Activated naive CD4-positive, alpha-beta T cell treated with anti-CD3 and anti-CD28 coated beads, Interleukin-2, amount 10 ng/mL, durations not matched to agents 7 days and 5 days (primary cell): ENCODE results near the gene PGD.
"Not testable (repeated sequence)": the region's sequence is repeated elsewhere in the genome, so short reads cannot be mapped to it uniquely, and the experiment has no call there.

ENCODE experiments used
- CTCF ChIA-PET: fragments of 350-600 bp; sonication (Branson Sonifier 250); formaldehyde crosslinking; loops from one replicate; lab custom pipeline; 2021; ENCODE audit warnings: antibody characterized with exemption; lab: Charles Lee
- DNase-seq: peaks from one replicate; pipeline ENCODE4 v3.0.0-alpha.2; 2020
- H3K27ac Mint-ChIP-seq: one replicate; pipeline ENCODE4 v1.8.0; 2021; ENCODE audit warnings: mild to moderate bottlenecking, moderate library complexity, mixed read lengths
- H3K27me3 Mint-ChIP-seq: one replicate; pipeline ENCODE4 v1.8.0; 2021; ENCODE audit warnings: mild to moderate bottlenecking, mixed read lengths
- H3K36me3 Mint-ChIP-seq: one replicate; pipeline ENCODE4 v1.8.0; 2021; ENCODE audit warnings: mixed read lengths
- H3K4me1 Mint-ChIP-seq: one replicate; pipeline ENCODE4 v1.8.0; 2021; ENCODE audit warnings: mixed read lengths
- H3K4me3 Mint-ChIP-seq: one replicate; pipeline ENCODE4 v1.8.0; 2021; ENCODE audit warnings: mild to moderate bottlenecking, moderate library complexity, mixed read lengths
- H3K9me3 Mint-ChIP-seq: one replicate; pipeline ENCODE4 v1.8.0; 2021; ENCODE audit warnings: mixed read lengths

The PGD gene

GRCh38 chr1:10398734-10399443, at the start of gene PGD:
Gene PGD (plus strand): TSS chr1:10399064. CDS start chr1:10399118, 54 bp downstream.
- CTCF ChIA-PET = interaction anchor here (3.2 kb wide), 1 partner anchor 31 kb away, joined by 11 read pairs; the partner anchor contains the start of gene CENPS
- Mint-ChIP-seq H3K4me1 (peaks cover 38% of the 10 kb centered on the region), H3K36me3 (peaks cover 19% of the 10 kb centered on the region), H3K4me3 (peak within 1 kb of the TSS; percentile 88), H3K9me3 (peaks cover 3% of the 10 kb centered on the region), H3K27me3 (peaks cover 5% of the 10 kb centered on the region), H3K27ac (peak within 1 kb of the TSS; percentile 83)
- peak; percentile 99 for DNase-seq

- CTCF ChIA-PET = no interaction called here
- no peaks in the 10 kb centered on the region for H3K4me1 Mint-ChIP-seq
- no peak for DNase-seq
- no peak overlapping the region for H3K27ac Mint-ChIP-seq
- H3K4me3 Mint-ChIP-seq = no peak overlapping the region
- H3K36me3 Mint-ChIP-seq = peaks cover 2% of the 10 kb centered on the region
- H3K27me3 Mint-ChIP-seq = no peaks in the 10 kb centered on the region
- H3K9me3 Mint-ChIP-seq = no peaks in the 10 kb centered on the region
Observed at GRCh38 chr1:10353282-10353681, 45.6 kb upstream of the PGD start.

- CTCF ChIA-PET = no interaction called here
- peaks cover 2% of the 10 kb centered on the region for H3K36me3 Mint-ChIP-seq
- H3K4me3 Mint-ChIP-seq = no peak overlapping the region
- no peak for DNase-seq
- no peaks in the 10 kb centered on the region for H3K9me3 Mint-ChIP-seq
- H3K4me1 Mint-ChIP-seq = no peaks in the 10 kb centered on the region
- no peaks in the 10 kb centered on the region for H3K27me3 Mint-ChIP-seq
- no peak overlapping the region for H3K27ac Mint-ChIP-seq
Observed at GRCh38 chr1:10353693-10354092, 45.2 kb upstream of the PGD start.

- Mint-ChIP-seq H3K27ac (peak overlapping the region; percentile 12), H3K9me3 (no peaks in the 10 kb centered on the region), H3K4me1 (peaks cover 16% of the 10 kb centered on the region), H3K4me3 (no peak overlapping the region), H3K36me3 (peaks cover 6% of the 10 kb centered on the region), H3K27me3 (no peaks in the 10 kb centered on the region)
- CTCF ChIA-PET = interaction anchor here (0.9 kb wide), 1 partner anchor 29 kb away, joined by 3 read pairs; no protein-coding TSS in a partner anchor
- DNase-seq = no peak
Observed at GRCh38 chr1:10360045-10360444, 38.8 kb upstream of the PGD start.

- no peak overlapping the region for H3K4me3 Mint-ChIP-seq
- H3K36me3 Mint-ChIP-seq = peaks cover 5% of the 10 kb centered on the region
- CTCF ChIA-PET = interaction anchor here (1.8 kb wide), 1 partner anchor 20 kb away, joined by 5 read pairs; no protein-coding TSS in a partner anchor
- peaks cover 16% of the 10 kb centered on the region for H3K4me1 Mint-ChIP-seq
- H3K9me3 Mint-ChIP-seq = no peaks in the 10 kb centered on the region
- no peak overlapping the region for H3K27ac Mint-ChIP-seq
- H3K27me3 Mint-ChIP-seq = no peaks in the 10 kb centered on the region
- no peak for DNase-seq
Observed at GRCh38 chr1:10361515-10361914, 37.3 kb upstream of the PGD start.

GRCh38 chr1:10368194-10368593, 30.7 kb upstream of the PGD start:
- H3K27ac Mint-ChIP-seq = no peak overlapping the region
- CTCF ChIA-PET = interaction anchor here (0.6 to 0.7 kb wide), 2 partner anchors 9 to 198 kb away, joined by 3 read pairs; no protein-coding TSS in a partner anchor
- H3K36me3 Mint-ChIP-seq = no peaks in the 10 kb centered on the region
- H3K27me3 Mint-ChIP-seq = no peaks in the 10 kb centered on the region
- no peak overlapping the region for H3K4me3 Mint-ChIP-seq
- no peaks in the 10 kb centered on the region for H3K9me3 Mint-ChIP-seq
- DNase-seq = no peak
- H3K4me1 Mint-ChIP-seq = no peaks in the 10 kb centered on the region

- H3K27ac Mint-ChIP-seq = no peak overlapping the region
- peaks cover 4% of the 10 kb centered on the region for H3K36me3 Mint-ChIP-seq
- CTCF ChIA-PET = interaction anchor here (1.4 kb wide), 1 partner anchor 121 kb away, joined by 3 read pairs; no protein-coding TSS in a partner anchor
Observed at GRCh38 chr1:10374442-10374860, 24.4 kb upstream of the PGD start.

GRCh38 chr1:10377365-10378029, 21.4 kb upstream of the PGD start:
- H3K27ac Mint-ChIP-seq, H3K36me3 Mint-ChIP-seq, H3K4me1 Mint-ChIP-seq, H3K27me3 Mint-ChIP-seq, H3K4me3 Mint-ChIP-seq, H3K9me3 Mint-ChIP-seq: not testable (repeated sequence)
- CTCF ChIA-PET = interaction anchor here (0.7 to 2.3 kb wide), 7 partner anchors 9 to 117 kb away, joined by 3 to 14 read pairs (median 4); partner anchors contain the start of gene CENPS
- peak; percentile 62 for DNase-seq

More at GRCh38 chr1:10374442-10374860, 24.4 kb upstream of the PGD start:
- no peaks in the 10 kb centered on the region for H3K9me3 Mint-ChIP-seq
- H3K27me3 Mint-ChIP-seq = no peaks in the 10 kb centered on the region
- H3K4me1 Mint-ChIP-seq = no peaks in the 10 kb centered on the region
- H3K4me3 Mint-ChIP-seq = no peak overlapping the region
- DNase-seq = no peak

- Mint-ChIP-seq H3K9me3 (no peaks in the 10 kb centered on the region), H3K4me3 (no peak overlapping the region), H3K36me3 (peaks cover 4% of the 10 kb centered on the region), H3K27me3 (no peaks in the 10 kb centered on the region), H3K27ac (no peak overlapping the region), H3K4me1 (no peaks in the 10 kb centered on the region)
- no peak for DNase-seq
- CTCF ChIA-PET = interaction anchor here (0.7 to 2.3 kb wide), 5 partner anchors 13 to 116 kb away, joined by 3 to 14 read pairs (median 5); partner anchors contain the start of gene CENPS
Observed at GRCh38 chr1:10378081-10378841, 20.6 kb upstream of the PGD start.

- Mint-ChIP-seq H3K36me3 (peaks cover 4% of the 10 kb centered on the region), H3K27ac (no peak overlapping the region), H3K27me3 (no peaks in the 10 kb centered on the region), H3K9me3 (no peaks in the 10 kb centered on the region), H3K4me3 (no peak overlapping the region), H3K4me1 (no peaks in the 10 kb centered on the region)
- DNase-seq = no peak
- CTCF ChIA-PET = interaction anchor here (1.2 to 2.3 kb wide), 3 partner anchors 8 to 115 kb away, joined by 3 to 14 read pairs (median 10); partner anchors contain the start of gene CENPS
Observed at GRCh38 chr1:10379101-10379620, 19.7 kb upstream of the PGD start.

- DNase-seq = no peak
- Mint-ChIP-seq H3K27ac (no peak overlapping the region), H3K27me3 (no peaks in the 10 kb centered on the region), H3K4me1 (no peaks in the 10 kb centered on the region), H3K9me3 (no peaks in the 10 kb centered on the region), H3K4me3 (no peak overlapping the region), H3K36me3 (peaks cover 4% of the 10 kb centered on the region)
- CTCF ChIA-PET = interaction anchor here (1.2 kb wide), 2 partner anchors 8 to 114 kb away, joined by 3 to 4 read pairs; no protein-coding TSS in a partner anchor
Observed at GRCh38 chr1:10379676-10380075, 19.2 kb upstream of the PGD start.

- Mint-ChIP-seq H3K27ac (no peak overlapping the region), H3K36me3 (peaks cover 4% of the 10 kb centered on the region), H3K27me3 (no peaks in the 10 kb centered on the region), H3K9me3 (no peaks in the 10 kb centered on the region), H3K4me3 (no peak overlapping the region), H3K4me1 (no peaks in the 10 kb centered on the region)
- DNase-seq = no peak
- CTCF ChIA-PET = interaction anchor here (1.2 to 1.6 kb wide), 4 partner anchors 10 to 114 kb away, joined by 3 to 5 read pairs (median 4); no protein-coding TSS in a partner anchor
Observed at GRCh38 chr1:10380594-10381275, 18.1 kb upstream of the PGD start.

- CTCF ChIA-PET = interaction anchor here (0.6 kb wide), 1 partner anchor 45 kb away, joined by 3 read pairs; no protein-coding TSS in a partner anchor
- H3K4me3 Mint-ChIP-seq = no peak overlapping the region
- no peaks in the 10 kb centered on the region for H3K27me3 Mint-ChIP-seq
- peaks cover 9% of the 10 kb centered on the region for H3K4me1 Mint-ChIP-seq
- no peaks in the 10 kb centered on the region for H3K9me3 Mint-ChIP-seq
- H3K27ac Mint-ChIP-seq = no peak overlapping the region
- H3K36me3 Mint-ChIP-seq = no peaks in the 10 kb centered on the region
- no peak for DNase-seq
Observed at GRCh38 chr1:10383630-10384029, 15.2 kb upstream of the PGD start.
